Measurements from ENCODE around the gene SERTAD1.
"Not testable (repeated sequence)": the region's sequence is repeated elsewhere in the genome, so short reads cannot be mapped to it uniquely, and the experiment has no call there.

Gene SERTAD1

GRCh38 chr19:40411125-40411842 is 14.5 kb downstream of the SERTAD1 start:
- no peak for DNase-seq (ENCODE audit: extremely low read depth, low read depth)
- no peak overlapping the region for H3K4me3 ChIP-seq (replicated peaks; ENCODE audit: low read depth, low read length)
- TF ChIP-seq CTCF (IDR thresholded peaks at IDR 0.05; ENCODE audit: low read depth, low read length, missing control alignments): no peak

- no peak for TF ChIP-seq CTCF (IDR thresholded peaks at IDR 0.05; ENCODE audit: low read depth, low read length, missing control alignments)
- no peak for DNase-seq (ENCODE audit: extremely low read depth, low read depth)
- no peak overlapping the region for H3K4me3 ChIP-seq (replicated peaks; ENCODE audit: low read depth, low read length)
Measured at GRCh38 chr19:40410030-40410389, 15.8 kb downstream of the SERTAD1 start.

GRCh38 chr19:40408598-40408925 is 17.2 kb downstream of the SERTAD1 start:
- DNase-seq (ENCODE audit: extremely low read depth, low read depth); H3K4me3 ChIP-seq (replicated peaks; ENCODE audit: low read depth, low read length): not testable (repeated sequence)

- TF ChIP-seq CTCF (IDR thresholded peaks at IDR 0.05; ENCODE audit: low read depth, low read length, missing control alignments): no peak
- no peak overlapping the region for H3K4me3 ChIP-seq (replicated peaks; ENCODE audit: low read depth, low read length)
- no peak for DNase-seq (ENCODE audit: extremely low read depth, low read depth)
Measured at GRCh38 chr19:40407714-40408597, 17.8 kb downstream of the SERTAD1 start.

- H3K4me3 ChIP-seq (replicated peaks; ENCODE audit: low read depth, low read length): peak overlapping the region; percentile 49
- DNase-seq (ENCODE audit: extremely low read depth, low read depth): peak; percentile 54
- no peak for TF ChIP-seq CTCF (IDR thresholded peaks at IDR 0.05; ENCODE audit: low read depth, low read length, missing control alignments)
Measured at GRCh38 chr19:40403262-40403984, 22.4 kb downstream of the SERTAD1 start.

- no peak for TF ChIP-seq CTCF (IDR thresholded peaks at IDR 0.05; ENCODE audit: low read depth, low read length, missing control alignments)
- no peak overlapping the region for H3K4me3 ChIP-seq (replicated peaks; ENCODE audit: low read depth, low read length)
- DNase-seq (ENCODE audit: extremely low read depth, low read depth): no peak
Measured at GRCh38 chr19:40400559-40400958, 25.2 kb downstream of the SERTAD1 start.
